ENCODE measurements around the gene FUT8.

FUT8 gene

GRCh38 chr14:65613131-65613650 lies 200.7 kb downstream of the FUT8 start:
- no peak for DNase-seq (ENCODE audit: low read depth)
- no peak for TF ChIP-seq CTCF (IDR thresholded peaks at IDR 0.05; ENCODE audit: control insufficient read depth, extremely low read depth, insufficient read depth)
- H3K4me3 ChIP-seq (ENCODE audit: low read depth, low read length), result no peak overlapping the region

GRCh38 chr14:65618996-65619395 lies 206.5 kb downstream of the FUT8 start:
- TF ChIP-seq CTCF (IDR thresholded peaks at IDR 0.05; ENCODE audit: control insufficient read depth, extremely low read depth, insufficient read depth), result no peak
- no peak overlapping the region for H3K4me3 ChIP-seq (ENCODE audit: low read depth, low read length)
- no peak for DNase-seq (ENCODE audit: low read depth)

- no peak for TF ChIP-seq CTCF (IDR thresholded peaks at IDR 0.05; ENCODE audit: control insufficient read depth, extremely low read depth, insufficient read depth)
- H3K4me3 ChIP-seq (ENCODE audit: low read depth, low read length), result no peak overlapping the region
- DNase-seq (ENCODE audit: low read depth), result no peak
Observed at GRCh38 chr14:65620195-65620594, 207.7 kb downstream of the FUT8 start.

- no peak for TF ChIP-seq CTCF (IDR thresholded peaks at IDR 0.05; ENCODE audit: control insufficient read depth, extremely low read depth, insufficient read depth)
- DNase-seq (ENCODE audit: low read depth), result no peak
- H3K4me3 ChIP-seq (ENCODE audit: low read depth, low read length), result no peak overlapping the region
Observed at GRCh38 chr14:65622703-65623102, 210.2 kb downstream of the FUT8 start.

GRCh38 chr14:65623759-65624158 lies 211.2 kb downstream of the FUT8 start:
- H3K4me3 ChIP-seq (ENCODE audit: low read depth, low read length), result no peak overlapping the region
- TF ChIP-seq CTCF (IDR thresholded peaks at IDR 0.05; ENCODE audit: control insufficient read depth, extremely low read depth, insufficient read depth), result no peak
- no peak for DNase-seq (ENCODE audit: low read depth)

- no peak overlapping the region for H3K4me3 ChIP-seq (ENCODE audit: low read depth, low read length)
- TF ChIP-seq CTCF (IDR thresholded peaks at IDR 0.05; ENCODE audit: control insufficient read depth, extremely low read depth, insufficient read depth), result no peak
- no peak for DNase-seq (ENCODE audit: low read depth)
Observed at GRCh38 chr14:65627315-65627714, 214.8 kb downstream of the FUT8 start.

GRCh38 chr14:65628664-65629063 lies 216.1 kb downstream of the FUT8 start:
- H3K4me3 ChIP-seq (ENCODE audit: low read depth, low read length), result no peak overlapping the region
- no peak for TF ChIP-seq CTCF (IDR thresholded peaks at IDR 0.05; ENCODE audit: control insufficient read depth, extremely low read depth, insufficient read depth)
- DNase-seq (ENCODE audit: low read depth), result no peak

Data from LNCaP clone FGC (cell line).